ENCODE results near the gene NRARP.

The NRARP gene

DNA sequence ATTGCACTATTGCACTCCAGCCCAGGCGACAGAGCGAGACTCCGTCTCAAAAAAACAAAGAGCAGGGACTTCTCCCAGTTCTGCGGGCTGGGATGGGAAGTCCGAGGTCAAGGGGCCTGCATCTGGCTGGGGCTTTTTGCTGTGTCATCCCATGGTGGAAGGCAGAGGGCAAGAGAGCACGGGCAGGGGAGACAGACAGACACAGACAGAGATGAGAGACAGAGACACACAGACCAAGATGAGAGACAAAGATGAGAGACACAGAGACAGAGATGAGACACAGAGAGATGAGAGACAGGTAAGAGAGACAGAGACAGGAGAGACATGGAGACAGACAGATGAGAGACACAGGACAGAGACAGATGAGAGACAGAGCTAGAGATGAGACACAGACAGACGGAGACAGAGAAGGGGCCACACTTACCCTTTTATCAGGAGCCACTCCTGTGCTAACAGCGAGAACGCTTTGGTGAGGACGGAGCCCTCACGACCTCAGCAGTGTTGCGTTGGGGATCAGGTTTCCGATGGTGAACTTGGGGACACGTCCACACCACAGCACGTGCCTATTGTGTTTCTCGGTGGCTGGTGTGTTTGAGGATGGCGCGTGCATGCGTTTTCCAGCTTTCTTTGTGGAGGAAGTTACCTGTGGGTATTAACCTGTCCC, 33.4 kb downstream of the NRARP start:
- Histone ChIP-seq H3F3A (ENCODE audit: control insufficient read depth, insufficient read depth) (peaks cover 25% of the 10 kb centered on the region), H4K20me1 (ENCODE audit: control insufficient read depth, insufficient read depth, low read depth, low read length) (no peaks in the 10 kb centered on the region), H3K27me3 (ENCODE audit: control insufficient read depth, low read length) (no peaks in the 10 kb centered on the region), H3K9me2 (replicated peaks; ENCODE audit: control insufficient read depth, low read length) (no peaks in the 10 kb centered on the region), H3K27ac (ENCODE audit: low read depth, low read length) (peak overlapping the region; percentile 84), H3K4me3 (ENCODE audit: low read length) (peak overlapping the region; percentile 75), H3K4me1 (ENCODE audit: control insufficient read depth, low read length) (peaks cover 74% of the 10 kb centered on the region), H3K4me2 (ENCODE audit: low read length) (peak overlapping the region; percentile 98), H3K9me3 (ENCODE audit: control insufficient read depth, insufficient read depth, low read length) (no peaks in the 10 kb centered on the region), H3K79me2 (ENCODE audit: control insufficient read depth, low read length) (peaks cover 52% of the 10 kb centered on the region), H3K36me3 (ENCODE audit: control insufficient read depth, low read length) (peaks cover 83% of the 10 kb centered on the region)
- TF ChIP-seq EZH2phosphoT487 (IDR thresholded peaks at IDR 0.05; ENCODE audit: borderline replicate concordance, low read length) (no peak), CTCF (IDR thresholded peaks at IDR 0.05; ENCODE audit: low read depth, low read length, poor library complexity, severe bottlenecking) (no peak)

DNA sequence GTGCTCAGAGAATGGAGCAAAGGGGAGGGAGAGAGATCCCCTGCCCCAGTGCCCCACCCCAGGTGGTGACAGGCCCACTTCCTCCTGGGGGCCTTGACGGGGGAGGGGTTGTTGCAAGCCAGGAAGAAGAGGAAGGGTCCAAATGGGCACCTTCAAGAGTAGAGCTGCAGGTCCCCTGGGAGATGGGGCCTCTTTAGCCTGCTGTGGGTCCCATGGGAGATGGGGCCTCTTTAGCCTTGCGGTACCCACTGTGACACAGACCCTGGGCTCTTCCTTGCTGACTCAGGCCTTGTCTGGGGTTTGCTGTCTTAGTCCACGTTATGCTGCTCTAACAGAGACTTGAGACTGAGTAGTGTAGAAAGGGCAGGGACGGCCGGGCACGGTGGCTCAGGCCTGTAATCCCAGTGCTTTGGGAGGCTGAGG, 34.1 kb downstream of the NRARP start:
- H3K27ac ChIP-seq (ENCODE audit: low read depth, low read length) = peak overlapping the region; percentile 84
- peak overlapping the region; percentile 75 for H3K4me3 ChIP-seq (ENCODE audit: low read length)
- no peaks in the 10 kb centered on the region for H3K9me2 ChIP-seq (replicated peaks; ENCODE audit: control insufficient read depth, low read length)
- no peaks in the 10 kb centered on the region for H3K27me3 ChIP-seq (ENCODE audit: control insufficient read depth, low read length)
- H3K9me3 ChIP-seq (ENCODE audit: control insufficient read depth, insufficient read depth, low read length) = no peaks in the 10 kb centered on the region
- H3K4me2 ChIP-seq (ENCODE audit: low read length) = peak overlapping the region; percentile 98
- H3F3A ChIP-seq (ENCODE audit: control insufficient read depth, insufficient read depth) = peaks cover 25% of the 10 kb centered on the region
- H3K79me2 ChIP-seq (ENCODE audit: control insufficient read depth, low read length) = peaks cover 49% of the 10 kb centered on the region
- H4K20me1 ChIP-seq (ENCODE audit: control insufficient read depth, insufficient read depth, low read depth, low read length) = no peaks in the 10 kb centered on the region
- peaks cover 79% of the 10 kb centered on the region for H3K36me3 ChIP-seq (ENCODE audit: control insufficient read depth, low read length)
- TF ChIP-seq EZH2phosphoT487 (IDR thresholded peaks at IDR 0.05; ENCODE audit: borderline replicate concordance, low read length) = no peak
- TF ChIP-seq CTCF (IDR thresholded peaks at IDR 0.05; ENCODE audit: low read depth, low read length, poor library complexity, severe bottlenecking) = no peak
- peaks cover 67% of the 10 kb centered on the region for H3K4me1 ChIP-seq (ENCODE audit: control insufficient read depth, low read length)

DNA sequence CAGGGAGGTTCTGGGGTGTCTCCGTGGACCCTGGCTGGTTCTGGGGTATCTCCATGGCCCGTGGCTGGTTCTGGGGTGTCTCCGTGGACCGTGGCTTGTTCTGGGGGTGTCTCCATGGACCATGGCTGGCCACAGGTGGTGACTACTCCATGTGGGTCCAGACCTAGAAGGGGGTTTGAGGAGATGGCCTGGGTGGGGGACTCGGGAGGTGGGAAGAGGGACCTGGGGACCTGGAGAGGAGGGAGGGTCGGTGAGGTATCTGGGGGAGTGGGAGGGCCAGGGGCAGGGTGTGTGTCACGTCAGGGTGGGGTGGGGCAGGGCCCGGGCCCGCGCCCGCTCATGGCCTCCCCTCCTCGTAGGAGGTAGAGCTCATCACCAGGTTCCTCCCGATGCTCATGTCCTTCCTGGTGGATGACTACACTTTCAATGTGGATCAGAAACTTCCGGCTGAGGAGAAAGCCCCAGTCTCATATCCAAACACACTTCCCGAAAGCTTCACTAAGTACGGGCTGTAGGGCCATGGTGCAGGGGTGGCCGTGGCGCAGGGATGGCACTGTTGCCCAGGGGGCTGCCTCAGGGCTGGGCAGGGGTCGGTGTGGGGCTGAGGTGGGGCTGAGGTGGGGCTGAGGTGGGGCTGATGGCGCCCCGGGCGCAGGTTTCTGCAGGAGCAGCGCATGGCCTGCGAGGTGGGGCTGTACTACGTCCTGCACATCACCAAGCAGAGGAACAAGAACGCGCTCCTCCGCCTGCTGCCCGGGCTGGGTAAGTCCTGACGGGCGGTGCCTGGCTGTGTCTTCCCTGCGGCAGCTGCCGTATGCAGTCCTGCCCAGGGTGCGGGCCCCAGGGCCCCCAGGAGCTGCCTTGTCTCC, 35.3 kb downstream of the NRARP start:
- Histone ChIP-seq H3K9me3 (ENCODE audit: control insufficient read depth, insufficient read depth, low read length) (no peaks in the 10 kb centered on the region), H3K27ac (ENCODE audit: low read depth, low read length) (peak overlapping the region; percentile 84), H3K4me3 (ENCODE audit: low read length) (peak overlapping the region; percentile 75), H3K9me2 (replicated peaks; ENCODE audit: control insufficient read depth, low read length) (no peaks in the 10 kb centered on the region), H3K27me3 (ENCODE audit: control insufficient read depth, low read length) (no peaks in the 10 kb centered on the region), H3K36me3 (ENCODE audit: control insufficient read depth, low read length) (peaks cover 72% of the 10 kb centered on the region), H3K4me1 (ENCODE audit: control insufficient read depth, low read length) (peaks cover 61% of the 10 kb centered on the region), H3K79me2 (ENCODE audit: control insufficient read depth, low read length) (peaks cover 47% of the 10 kb centered on the region), H3K4me2 (ENCODE audit: low read length) (peak overlapping the region; percentile 98), H4K20me1 (ENCODE audit: control insufficient read depth, insufficient read depth, low read depth, low read length) (no peaks in the 10 kb centered on the region), H3F3A (ENCODE audit: control insufficient read depth, insufficient read depth) (peaks cover 25% of the 10 kb centered on the region)
- no peak for TF ChIP-seq CTCF (IDR thresholded peaks at IDR 0.05; ENCODE audit: low read depth, low read length, poor library complexity, severe bottlenecking)
- TF ChIP-seq EZH2phosphoT487 (IDR thresholded peaks at IDR 0.05; ENCODE audit: borderline replicate concordance, low read length) = no peak
